GM19328 (cell line): Measurements from ENCODE around the gene SLC6A20.

ENCODE experiments used
- ATAC-seq: cut with Tn5 transposase; IDR thresholded peaks from one replicate; pipeline ENCODE4 v1.9.1; 2021; ENCODE audit warnings: mild to moderate bottlenecking, moderate library complexity; ENCODE audit not compliant: unreplicated experiment

SLC6A20 gene

DNA sequence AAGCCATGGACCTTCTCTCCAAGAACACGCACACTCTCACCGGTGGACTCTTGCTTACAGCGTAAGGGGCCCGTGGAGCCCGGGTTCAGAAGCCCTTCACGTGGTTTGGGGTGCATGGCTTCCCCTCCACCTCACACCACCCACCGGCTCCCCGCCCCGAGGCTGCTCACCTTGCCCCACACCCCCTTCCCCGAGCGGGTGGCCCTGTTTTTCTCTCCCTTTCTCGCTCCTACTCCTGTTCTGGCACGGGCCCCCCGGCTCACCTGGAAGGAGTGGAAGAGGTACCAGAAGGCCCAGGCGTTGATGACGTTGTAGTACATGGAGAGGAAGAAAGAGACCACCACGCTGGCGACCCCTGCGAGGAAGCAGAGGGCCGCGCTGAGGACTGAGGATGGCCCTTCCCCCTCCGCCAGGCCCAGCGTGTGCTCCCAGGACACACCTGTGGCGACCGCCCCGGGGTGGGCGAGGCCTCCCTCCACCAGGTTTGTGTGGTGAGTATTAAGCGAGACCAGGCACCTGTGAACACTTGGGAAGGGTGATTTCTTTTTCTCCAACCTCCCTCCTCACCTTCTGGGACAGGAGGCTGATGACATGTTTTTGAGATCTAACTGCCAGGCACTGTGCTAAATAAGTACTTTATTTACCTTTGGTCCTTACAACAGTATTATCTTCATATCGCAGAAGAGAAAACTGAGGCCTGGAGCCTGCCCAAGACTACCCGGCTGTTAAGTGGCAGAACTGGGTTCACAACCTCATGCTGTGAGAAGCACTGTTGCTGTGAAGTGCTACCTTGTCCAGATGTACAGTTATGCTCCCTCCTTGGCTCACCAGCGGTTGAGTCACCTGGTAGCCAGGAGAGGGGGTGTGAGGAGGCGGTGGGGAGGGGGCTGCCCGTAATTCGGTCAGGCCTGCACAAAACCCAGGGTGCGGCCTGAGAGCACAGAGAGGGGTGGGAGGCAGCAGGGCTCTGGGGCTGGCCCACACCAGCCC lies 16.3 kb downstream of the SLC6A20 start:
- no peak for ATAC-seq

DNA sequence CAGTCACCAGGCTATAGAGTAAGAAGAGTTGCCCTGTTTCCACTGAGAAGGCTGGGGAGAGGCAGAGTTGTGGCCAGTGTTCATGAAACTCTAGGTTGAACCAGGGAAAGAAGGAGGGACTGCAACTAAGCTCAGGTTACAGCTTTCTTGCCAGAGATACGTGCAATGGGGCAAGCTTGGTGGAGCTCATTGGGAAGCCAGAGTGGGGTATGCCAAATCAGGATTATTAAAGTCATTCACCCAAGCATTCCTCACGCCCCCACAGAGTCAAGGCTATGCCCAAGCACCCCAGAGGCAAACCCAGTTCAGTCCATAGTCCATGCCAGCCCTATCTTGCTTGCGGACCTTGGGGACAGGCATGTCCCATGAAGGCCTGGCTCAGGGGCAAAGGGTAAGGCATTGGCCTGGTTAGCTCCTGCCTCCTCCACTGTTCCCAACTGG lies 17.6 kb downstream of the SLC6A20 start:
- no peak for ATAC-seq

DNA sequence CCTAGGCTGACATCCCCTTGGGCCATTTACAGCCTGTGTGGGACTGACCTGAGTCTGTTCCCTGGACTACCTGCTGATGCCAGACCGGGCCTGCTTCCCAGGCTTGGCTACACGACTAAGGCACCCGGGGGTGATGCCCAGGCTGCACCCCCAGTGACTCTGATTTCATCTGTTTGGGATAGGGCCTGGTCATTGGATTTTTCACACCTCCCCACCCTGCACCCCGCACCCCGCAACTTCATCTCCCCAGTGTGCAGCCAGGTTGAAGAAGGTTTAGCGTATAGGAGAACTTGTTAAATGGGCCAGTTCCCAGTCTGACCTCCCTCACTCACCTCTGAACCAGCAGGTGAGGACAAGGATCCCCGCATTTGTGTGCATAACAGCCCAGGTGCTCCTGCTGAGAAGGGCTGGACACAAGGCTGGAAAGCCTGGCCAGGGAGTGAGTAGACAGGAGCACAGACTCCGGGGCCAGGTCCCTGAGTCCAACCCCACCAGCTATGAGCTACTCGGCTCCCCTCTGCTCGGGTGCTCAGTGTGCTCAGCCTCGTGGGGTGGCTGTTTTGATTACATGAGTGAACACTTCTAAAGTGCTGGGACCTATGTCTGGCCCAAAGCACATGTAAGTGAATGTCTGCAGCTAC lies 18.5 kb downstream of the SLC6A20 start:
- no peak for ATAC-seq

DNA sequence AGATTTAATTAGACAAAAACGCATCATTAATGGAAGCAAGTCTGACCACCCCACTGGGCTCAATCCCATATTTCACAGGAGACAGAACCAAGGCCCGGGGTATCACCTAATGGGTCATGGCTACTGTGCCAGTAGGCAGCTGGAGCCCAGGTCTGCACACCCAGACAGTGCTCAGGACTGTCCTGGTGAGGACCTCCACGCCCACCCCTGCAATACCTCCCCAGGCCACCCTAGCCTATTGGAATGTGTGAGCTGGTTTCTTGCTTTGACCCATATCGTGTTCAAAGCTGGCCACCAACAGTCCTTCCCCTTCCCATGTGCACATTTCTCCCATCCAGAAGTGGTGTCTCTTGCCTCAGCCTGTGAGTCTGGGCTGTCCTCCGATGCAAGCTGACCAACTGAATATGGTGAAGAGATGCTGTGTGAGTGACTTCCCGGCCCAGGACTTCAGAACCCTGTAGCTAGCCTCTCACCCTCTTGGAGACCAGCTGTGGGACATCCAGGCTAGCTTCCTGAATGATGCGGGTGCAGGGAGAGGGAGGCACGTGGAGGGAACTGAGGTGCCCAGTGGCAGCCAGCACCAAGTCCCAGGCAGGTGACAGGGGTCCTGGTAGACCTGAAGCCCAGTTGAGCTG lies 19.1 kb downstream of the SLC6A20 start:
- ATAC-seq, result no peak

DNA sequence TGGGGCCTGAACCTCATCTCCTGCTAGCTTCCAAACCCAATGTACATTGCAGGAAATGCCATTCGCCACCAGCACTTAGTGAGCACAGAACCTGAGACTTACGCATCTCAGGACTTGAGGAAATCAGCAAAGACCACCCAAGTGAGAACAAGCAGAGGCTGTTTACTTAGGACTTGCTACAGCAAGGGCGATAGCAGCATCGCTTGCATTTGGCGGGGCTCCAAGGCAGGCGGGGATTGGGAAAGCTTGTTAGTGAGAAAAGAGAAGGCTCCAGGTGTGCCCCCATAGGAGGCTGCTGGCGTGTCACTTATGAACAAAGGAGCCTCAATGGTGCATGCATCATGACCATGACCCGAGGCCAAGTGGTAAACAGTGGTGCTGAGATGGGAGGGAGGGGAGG lies 19.7 kb downstream of the SLC6A20 start:
- no peak for ATAC-seq

DNA sequence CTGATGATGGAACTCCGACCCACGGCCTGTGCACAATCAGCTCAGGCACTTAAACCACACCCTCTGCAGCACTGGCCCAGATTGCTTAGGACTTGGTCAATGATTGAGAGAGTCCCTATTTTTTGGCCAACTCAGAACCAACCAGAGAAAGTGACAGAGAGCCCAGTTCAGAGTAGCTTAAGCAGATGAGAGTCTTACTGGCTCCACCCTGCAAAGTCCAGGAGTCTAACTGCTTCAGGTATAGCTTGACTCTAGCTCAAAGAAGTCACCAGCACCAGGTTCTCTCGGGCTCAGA lies 20.1 kb downstream of the SLC6A20 start:
- no peak for ATAC-seq

DNA sequence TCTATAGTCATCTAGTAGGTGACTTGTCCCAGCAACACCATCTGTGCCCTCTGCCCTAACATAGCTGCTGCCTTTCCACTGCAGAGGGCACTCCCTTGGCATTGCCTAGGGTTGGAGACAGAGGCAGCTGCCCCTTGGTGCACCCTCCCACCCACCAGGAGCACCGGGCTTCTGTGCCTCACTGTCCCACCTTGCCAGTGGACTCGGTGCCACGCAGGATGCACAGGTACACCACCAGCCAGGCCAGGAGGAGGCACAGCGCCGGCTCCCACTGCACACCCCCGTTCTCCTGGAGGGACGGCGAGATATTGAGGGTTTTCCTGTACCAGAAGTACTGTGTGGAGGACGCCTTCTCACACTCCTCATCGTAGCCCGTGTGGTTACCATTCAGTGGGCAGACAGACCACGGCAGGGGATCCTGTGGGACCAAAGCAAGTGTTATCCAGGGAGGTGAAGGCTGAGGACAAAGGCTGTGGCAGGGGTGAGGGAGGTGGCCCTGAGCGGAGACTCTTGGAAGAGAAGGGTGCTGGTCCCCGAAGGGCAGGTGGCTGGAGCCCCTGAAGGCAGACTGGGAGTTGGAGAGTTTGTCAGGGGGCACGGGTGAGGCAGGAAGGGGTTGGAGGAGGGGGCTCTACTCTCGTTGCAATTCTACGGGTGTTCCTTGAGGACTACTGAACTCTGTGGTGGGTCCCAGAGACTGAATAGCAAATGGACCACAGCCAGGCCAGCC lies 20.6 kb downstream of the SLC6A20 start:
- no peak for ATAC-seq

DNA sequence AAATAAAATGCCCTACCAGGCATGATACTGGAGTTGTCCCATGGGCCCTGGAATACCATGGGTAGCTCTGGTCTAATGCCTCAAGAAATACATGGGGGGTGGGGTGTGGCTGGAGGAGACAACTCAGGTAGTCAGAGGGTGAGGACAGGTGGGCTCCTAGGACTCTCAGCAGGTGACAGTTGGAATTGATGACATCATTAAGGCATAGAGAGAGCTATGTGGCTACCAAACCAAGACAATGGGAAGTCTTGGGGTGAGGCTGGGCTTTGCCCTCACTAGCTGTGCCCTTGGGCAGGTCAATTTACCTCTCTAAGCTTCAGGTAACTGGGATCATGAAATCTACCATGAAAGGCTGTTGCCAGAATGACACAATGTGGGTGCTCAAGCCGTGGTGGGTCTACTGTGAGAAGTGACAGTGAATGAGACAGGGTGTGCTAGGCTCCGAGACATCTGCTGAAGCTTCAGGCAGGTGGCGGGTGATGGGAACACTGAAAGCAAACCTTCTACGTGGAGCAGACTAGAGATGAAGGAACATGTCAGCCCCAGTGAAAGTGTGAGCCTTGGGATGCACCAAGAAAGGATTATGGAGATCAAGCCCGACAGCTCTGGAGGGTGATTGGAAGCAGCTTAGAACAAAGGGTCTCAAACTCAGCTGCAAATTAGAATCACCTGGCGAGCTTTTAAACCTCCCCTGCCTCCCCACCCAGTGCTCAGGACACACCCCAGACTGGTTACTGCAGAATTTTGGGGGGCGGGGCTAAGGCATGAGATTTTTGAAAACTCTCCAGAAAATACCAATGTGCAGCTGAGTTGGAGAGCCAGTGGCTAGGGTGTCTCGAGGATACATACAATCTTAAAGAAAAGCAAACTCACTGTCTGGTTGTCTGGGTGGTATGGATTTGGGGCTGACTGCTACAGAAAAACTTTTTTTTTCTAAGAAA lies 21.5 kb downstream of the SLC6A20 start:
- no peak for ATAC-seq

DNA sequence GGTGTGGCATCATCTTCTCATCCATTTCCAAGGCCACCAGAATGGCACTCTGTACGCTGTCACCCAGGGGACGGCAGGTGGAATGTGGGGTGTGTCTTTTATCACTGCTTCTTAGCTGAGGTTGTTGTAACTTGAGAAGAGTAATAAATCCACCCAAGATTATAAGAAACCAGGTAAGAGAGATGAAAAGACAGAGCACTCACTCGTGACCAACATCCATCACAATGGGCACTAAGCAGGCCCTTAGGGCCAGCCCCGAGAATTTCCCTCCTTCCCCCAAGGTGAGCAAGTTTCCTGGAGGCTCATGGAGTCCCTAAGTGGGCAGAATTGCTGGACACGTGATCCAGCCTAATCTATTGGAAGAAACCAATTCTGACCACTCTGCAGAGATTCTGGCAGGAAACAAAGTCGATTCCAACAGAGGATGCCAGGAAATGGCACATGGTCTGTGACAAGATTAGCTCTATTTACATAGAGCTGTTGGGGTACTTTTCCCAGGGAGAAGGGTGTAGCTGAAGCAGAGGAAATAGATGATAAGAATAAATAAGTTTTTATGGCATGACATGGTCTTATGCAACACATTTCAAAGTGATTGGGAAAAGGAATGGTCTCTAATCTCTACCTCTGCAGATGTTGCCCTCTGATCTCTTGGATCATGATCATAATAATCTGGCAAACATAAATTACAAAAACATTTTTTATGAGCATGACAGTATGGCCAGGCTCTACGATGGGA lies 22.5 kb downstream of the SLC6A20 start:
- ATAC-seq, result no peak

DNA sequence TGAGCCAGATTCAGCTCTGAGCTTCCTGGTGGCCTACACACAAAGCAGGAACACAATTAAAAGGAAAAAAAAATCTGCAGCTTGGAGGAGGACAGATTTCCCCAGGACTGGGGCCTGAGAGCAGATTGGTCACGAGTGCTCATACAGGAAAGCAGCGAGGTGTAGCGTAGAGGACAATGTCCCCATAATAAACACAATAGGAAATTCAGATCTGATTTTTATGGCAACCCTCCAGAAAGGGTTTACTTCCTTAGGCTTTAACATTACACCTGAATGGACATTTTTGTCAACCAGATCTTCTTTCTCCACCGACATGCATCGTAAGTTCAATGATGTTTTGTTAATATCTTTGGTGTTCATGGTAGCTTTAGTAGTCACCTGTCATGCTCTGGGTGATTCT lies 23.3 kb downstream of the SLC6A20 start:
- no peak for ATAC-seq

DNA sequence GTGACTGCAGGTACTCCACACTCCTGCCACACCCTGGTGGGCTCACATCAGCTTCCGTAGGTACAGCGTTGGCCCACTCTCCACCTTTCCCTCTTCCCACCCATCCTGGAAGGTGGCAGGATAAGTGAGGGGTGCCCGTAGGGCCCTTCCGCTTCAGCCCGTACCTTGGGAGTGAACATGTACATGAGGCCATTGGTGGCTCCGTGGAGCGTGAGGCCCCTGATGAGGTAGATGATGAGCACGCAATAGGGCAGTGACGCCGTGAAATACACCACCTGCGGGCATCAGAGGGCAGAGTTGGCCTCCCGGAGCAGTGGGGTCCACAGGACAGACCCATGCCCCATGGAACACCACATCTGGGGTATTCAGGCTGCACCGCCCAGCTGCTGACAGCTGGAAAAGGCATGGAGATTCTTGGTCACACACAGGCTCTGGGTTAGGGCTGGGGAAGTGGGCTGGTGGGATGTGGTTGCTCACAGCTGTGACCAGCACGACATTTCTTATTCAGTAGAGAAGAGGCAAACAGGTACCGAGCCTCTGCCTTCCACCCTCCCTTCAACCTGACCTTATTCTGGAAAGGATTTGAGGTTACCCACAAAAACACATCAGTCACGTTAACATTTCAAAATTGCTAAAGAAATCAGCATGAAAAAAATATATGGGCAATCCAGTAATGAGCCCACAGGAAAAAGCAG lies 23.8 kb downstream of the SLC6A20 start:
- ATAC-seq, result no peak

DNA sequence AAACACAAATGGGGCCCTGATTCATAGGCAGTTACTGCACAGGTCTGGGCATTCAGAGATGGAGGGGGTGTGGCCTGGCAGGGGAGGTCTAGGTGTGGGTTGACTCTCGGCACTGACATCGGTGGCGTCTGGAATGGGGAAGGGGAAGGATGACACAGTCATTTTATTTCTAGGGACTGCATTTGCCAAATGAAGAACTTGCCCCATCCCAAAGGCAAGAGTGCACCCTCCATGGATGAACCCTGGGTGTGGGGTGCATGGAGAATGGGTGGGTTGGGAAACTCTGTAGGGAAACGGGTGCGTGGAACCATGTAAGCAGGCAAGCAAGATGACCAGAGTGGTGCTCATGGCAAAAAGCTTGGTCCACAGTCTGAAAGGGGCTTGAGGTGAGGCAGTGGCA lies 24.5 kb downstream of the SLC6A20 start:
- ATAC-seq, result no peak

DNA sequence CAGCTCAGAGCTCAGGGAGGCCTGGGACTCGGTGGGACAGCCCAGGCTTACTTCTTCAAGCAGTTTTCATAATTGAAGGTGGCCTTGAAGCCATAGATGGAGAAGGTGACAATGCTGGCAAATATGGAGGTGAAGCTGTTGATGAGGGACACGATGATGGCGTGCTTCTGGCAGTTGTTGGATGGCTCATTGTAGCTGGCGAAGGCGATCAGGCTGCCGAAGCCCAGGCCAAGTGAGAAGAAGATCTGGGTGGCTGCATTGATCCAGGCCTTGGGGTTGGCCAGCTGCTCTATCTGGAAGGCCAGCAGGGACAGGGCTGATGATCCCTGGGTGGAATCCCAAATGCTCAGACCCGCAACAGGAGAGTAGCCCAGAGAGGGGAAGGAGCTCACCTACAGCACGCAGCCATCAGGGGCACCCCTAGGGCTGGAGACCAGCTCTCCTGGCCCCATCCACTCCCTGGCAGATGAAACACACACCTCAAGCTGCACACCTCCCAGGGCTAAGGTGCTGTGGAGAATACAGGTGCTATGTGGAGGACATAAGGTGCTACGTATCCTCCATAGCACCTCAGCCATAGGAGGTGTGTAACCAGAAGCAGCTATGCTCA lies 25.1 kb downstream of the SLC6A20 start:
- no peak for ATAC-seq

DNA sequence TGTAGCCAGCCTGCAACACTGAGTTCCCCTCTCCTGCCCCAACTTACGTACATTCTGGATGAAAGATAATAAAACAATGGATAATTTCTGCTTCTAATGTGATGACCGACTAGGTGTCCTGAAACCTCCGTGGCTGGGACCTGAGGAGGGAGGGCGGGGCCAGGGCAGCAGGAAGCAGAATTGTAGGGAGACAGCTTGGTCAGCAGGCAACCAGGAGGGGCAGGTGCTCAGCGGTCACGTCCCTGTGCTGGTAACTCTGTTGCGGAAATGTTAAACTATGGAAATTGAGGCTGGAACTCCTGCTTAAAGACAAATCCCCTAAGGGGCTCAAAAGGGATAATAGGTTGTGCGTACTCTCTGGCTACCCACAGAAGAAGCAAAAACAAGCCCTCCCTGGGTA lies 30.4 kb downstream of the SLC6A20 start:
- ATAC-seq, result no peak

DNA sequence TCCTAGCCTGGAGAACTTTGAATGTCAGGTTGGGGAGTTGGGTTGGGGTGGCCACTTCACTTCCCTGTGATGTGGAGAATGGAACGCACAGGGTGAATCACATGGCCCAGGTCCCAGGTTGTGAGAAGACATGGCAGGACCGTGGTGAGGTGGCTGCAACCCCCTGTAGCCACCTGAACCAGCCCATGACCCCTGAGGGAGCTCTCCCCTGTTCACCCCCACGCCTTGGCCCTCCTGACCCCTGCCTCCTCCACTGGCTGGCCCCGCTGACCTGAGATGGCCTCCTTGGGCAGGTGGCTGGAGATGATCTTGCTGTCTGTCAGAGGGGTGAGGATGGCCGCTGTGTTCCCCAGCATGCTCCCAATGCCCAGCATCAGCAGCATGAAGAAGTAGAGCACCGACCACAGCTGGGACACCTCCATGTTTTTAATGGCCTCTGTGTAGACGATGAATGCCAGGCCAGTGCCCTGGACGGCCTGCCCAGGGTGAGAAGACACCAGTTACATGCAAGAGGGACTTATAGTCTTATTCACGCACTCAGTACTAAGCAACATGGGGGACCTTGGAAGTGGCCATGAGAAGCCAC lies 31.0 kb downstream of the SLC6A20 start:
- no peak for ATAC-seq

DNA sequence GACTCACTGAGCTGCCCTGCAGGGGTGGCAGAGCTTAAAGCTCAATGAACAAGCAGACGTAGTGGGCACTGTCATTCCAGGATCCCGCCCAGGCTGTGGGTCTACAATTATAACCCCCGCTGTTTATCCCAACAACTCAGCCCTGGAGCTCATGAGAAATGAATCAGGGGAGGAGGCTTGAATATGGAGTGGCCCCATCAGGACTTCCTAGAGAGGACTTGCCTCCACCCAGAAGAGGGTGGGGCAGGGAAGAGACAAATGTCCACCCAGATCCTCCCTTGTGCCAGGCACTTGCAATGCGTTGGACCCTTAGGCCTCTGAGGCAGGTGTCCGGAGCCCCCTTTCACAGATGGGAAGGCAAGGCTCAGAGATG lies 33.0 kb downstream of the SLC6A20 start:
- ATAC-seq, result no peak

DNA sequence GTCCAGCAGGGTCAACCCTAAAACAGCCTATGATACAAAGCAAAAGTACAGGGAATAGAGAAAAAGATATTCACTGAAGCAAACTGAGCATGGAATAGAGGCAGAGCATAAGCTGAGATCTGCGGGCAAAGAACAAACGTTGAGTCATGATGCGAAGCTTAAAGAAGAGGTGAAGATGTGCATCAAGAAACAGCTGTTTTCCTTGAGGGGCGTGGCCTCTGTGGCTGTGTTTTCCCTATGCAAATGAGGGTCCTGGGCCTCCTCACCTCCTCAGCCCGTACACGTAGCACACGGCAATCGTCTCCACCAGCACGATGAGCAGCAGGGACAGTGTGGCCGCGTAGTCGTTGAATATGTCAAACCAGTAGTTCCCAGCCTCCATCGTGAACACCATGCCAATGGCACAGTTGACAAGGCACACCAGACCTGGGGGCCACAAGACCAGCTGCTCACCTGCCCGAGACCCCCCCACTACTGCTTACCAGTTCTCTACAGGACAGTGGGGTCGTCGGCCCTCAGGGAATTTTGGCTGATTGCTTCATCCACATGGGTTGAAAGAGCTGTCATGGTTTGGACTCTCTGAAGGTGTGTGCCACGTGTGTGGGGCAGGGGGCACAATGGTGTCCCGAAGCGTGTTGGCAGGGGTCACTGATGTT lies 33.6 kb downstream of the SLC6A20 start:
- ATAC-seq, result no peak

DNA sequence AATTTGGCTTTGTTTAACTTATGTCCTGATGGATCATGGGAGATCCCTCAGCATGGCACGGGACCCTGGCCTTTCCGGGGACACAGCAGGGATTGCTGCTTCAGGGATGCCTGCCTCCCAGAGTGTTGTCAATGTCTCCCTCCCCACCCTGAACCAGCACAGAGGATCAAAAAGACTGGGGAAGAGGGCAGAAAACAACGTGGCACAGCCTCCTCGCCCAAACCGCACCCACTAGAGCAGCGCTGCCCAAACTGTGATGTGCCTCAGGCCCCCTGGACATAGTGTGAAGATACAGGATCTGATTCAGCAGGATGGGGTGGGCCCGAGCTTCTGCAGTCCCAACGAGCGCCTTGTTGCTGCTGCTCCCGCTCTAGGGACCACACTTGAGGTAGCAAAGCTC lies 34.5 kb downstream of the SLC6A20 start:
- no peak for ATAC-seq
